Kidney (tissue), 14 donors: Measurements from ENCODE around the gene NXPH4. TPM values are rescaled to one million over a fixed set of nuclear protein-coding genes. Genes with fewer than 3 reads are reported as not detected.

Experiments
- DNase-seq, 5 donors: peaks; one replicate each; pipeline ENCODE4 v3.0.0-alpha.2; 2013 to 2020
- FAIRE-seq: peaks from 2 replicates; lab custom pipeline; 2012; peaks lifted over from hg19 to GRCh38; lab: Jason Lieb, UNC
- H3K27ac ChIP-seq, 2 donors: one replicate each; pipeline ENCODE4 v1.7.0; 2013; ENCODE audit warnings: low read depth in 2 of 2, low read length in 2 of 2, inconsistent platforms in 1 of 2
- H3K27me3 ChIP-seq: one replicate; pipeline ENCODE4 v1.7.1; 2013; ENCODE audit warnings: low read length, inconsistent platforms; ENCODE audit not compliant: control insufficient read depth, insufficient read depth
- H3K36me3 ChIP-seq, 3 donors: one replicate each; pipeline versions ENCODE4 v1.7.0 to v1.7.1; 2013; ENCODE audit warnings: low read length in 3 of 3, control low read depth in 1 of 3, inconsistent platforms in 1 of 3; ENCODE audit not compliant: insufficient read depth in 3 of 3, control insufficient read depth in 2 of 3
- H3K4me1 ChIP-seq, 3 donors: one replicate each; pipeline versions ENCODE4 v1.7.0 to v1.7.1; 2013; ENCODE audit warnings: low read length in 3 of 3, inconsistent platforms in 1 of 3, low read depth in 1 of 3; ENCODE audit not compliant: control insufficient read depth in 2 of 3, insufficient read depth in 2 of 3
- H3K4me3 ChIP-seq, 3 donors: one replicate each; pipeline versions ENCODE4 v1.7.0 to v1.8.1; 2013; ENCODE audit warnings: low read length in 3 of 3, control low read depth in 1 of 3, inconsistent platforms in 1 of 3
- H3K9ac ChIP-seq, 3 donors: one replicate each; pipeline versions ENCODE4 v1.7.0 to v1.7.1; 2013; ENCODE audit warnings: low read length in 3 of 3, control low read depth in 1 of 3, inconsistent platforms in 1 of 3
- H3K9me3 ChIP-seq, 3 donors: one replicate each; pipeline versions ENCODE4 v1.7.0 to v1.7.1; 2013; ENCODE audit warnings: low read length in 3 of 3, control low read depth in 1 of 3, inconsistent platforms in 1 of 3; ENCODE audit not compliant: control insufficient read depth in 2 of 3, insufficient read depth in 1 of 3
- intact Hi-C: fragments of 100-400 bp; cut with DNase I; formaldehyde crosslinking; loops from one replicate; pipeline ENCODE4 v1.11.1; 2022
- microRNA-seq: library from miRNA; unstranded; fragments of <30 nt; microRNA quantifications from one replicate; pipeline ENCODE4 v1.2.0, GENCODE V29; 2020
- polyA plus RNA-seq: library from polyadenylated mRNA; stranded (reverse); fragments of 350-450 nt; fragmentation: Illumina TruSeq; extraction: RNeasy Lipid Tissue Mini Kit (QIAGEN cat#74804); gene quantifications from one replicate; pipeline ENCODE4 v1.2.3, GENCODE V29; 2014; ENCODE audit warnings: low read depth, low replicate concordance; ENCODE audit not compliant: insufficient read depth
- total RNA-seq: library from RNA; stranded (reverse); fragmentation: NEBNext Ultra II Directional; extraction: Animal tissue kit (Norgen Biotek cat#: 25700); gene quantifications from one replicate; pipeline ENCODE4 v1.2.1, GENCODE V29; 2021
- TF ChIP-seq, protein P1 (sequence below): IDR thresholded peaks from 3 replicates; pipeline ENCODE4 v1.5.1; 2012; ENCODE audit warnings: mild to moderate bottlenecking, moderate library complexity, borderline replicate concordance; ENCODE audit not compliant: insufficient read depth; ENCODE audit errors: extremely low read depth
- donor health status: control.
- donor health status: control.
- donor health status: control.
- donor health status: control.
- donor health status: control.
- donor health status: DM: yes; HTN: yes; CAD: no.
- donor health status: Normal renal cell carcinoma (clear cell type).

NXPH4 gene
- total and polyA plus RNA-seq, 2 donors from 2014 or later: 0.16 to 0.71 TPM

DNA sequence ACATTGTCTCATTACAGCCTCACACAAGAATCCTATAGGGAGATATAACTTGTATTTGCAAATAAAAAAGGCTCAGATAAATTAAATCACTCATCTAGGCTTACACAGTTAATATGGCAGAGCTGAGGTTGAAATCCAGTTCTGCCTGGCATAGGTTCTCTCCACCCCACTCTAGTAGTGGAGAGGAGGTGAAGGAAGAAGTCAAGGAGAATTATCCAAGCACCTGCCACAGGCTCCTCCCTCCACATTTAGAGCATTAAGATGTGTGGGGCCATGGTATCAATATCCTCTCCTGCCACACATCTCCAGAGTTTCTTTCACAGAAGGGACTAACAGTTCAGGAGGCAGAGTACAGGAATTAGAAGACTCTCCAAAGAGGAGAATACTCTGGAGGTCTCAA is 56.9 kb downstream of the NXPH4 start:
- TF ChIP-seq, protein P1, sequence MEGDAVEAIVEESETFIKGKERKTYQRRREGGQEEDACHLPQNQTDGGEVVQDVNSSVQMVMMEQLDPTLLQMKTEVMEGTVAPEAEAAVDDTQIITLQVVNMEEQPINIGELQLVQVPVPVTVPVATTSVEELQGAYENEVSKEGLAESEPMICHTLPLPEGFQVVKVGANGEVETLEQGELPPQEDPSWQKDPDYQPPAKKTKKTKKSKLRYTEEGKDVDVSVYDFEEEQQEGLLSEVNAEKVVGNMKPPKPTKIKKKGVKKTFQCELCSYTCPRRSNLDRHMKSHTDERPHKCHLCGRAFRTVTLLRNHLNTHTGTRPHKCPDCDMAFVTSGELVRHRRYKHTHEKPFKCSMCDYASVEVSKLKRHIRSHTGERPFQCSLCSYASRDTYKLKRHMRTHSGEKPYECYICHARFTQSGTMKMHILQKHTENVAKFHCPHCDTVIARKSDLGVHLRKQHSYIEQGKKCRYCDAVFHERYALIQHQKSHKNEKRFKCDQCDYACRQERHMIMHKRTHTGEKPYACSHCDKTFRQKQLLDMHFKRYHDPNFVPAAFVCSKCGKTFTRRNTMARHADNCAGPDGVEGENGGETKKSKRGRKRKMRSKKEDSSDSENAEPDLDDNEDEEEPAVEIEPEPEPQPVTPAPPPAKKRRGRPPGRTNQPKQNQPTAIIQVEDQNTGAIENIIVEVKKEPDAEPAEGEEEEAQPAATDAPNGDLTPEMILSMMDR: no peak
- FAIRE-seq: no peak
- H3K36me3 ChIP-seq: peaks cover 9 to 33% (median 29%) of the 10 kb centered on the region in 3 donors
- intact Hi-C loops: no loop called here
- H3K27me3 ChIP-seq: no peaks in the 10 kb centered on the region
- no peak overlapping the region for H3K4me3 ChIP-seq
- H3K4me1 ChIP-seq: no peaks in the 10 kb centered on the region
- no peaks in the 10 kb centered on the region for H3K9me3 ChIP-seq
- H3K9ac ChIP-seq: no peak overlapping the region
- DNase-seq: no peak
- H3K27ac ChIP-seq: no peak overlapping the region

Small RNAs within 50 kb of the gene (microRNA-seq; reads per million reads assigned to microRNA genes)
- gene MIR1228: not detected

Other genes with a start within 250 kb of the NXPH4 start
- 6.6 TPM for gene ZBTB39, start 210.2 kb upstream of the NXPH4 start, total RNA-seq
- gene ZBTB39, start 210.2 kb upstream of the NXPH4 start, polyA plus RNA-seq: 1.4 TPM
- gene TAC3, start 200.3 kb upstream of the NXPH4 start, total RNA-seq: not detected
- not detected for gene TAC3, start 200.3 kb upstream of the NXPH4 start, polyA plus RNA-seq
- gene MYO1A, start 166.7 kb upstream of the NXPH4 start, total RNA-seq: 0.25 TPM
- 0.77 TPM for gene MYO1A, start 166.7 kb upstream of the NXPH4 start, polyA plus RNA-seq
- 10.3 TPM for gene NEMP1, start 138.0 kb upstream of the NXPH4 start, total RNA-seq
- gene NEMP1, start 138.0 kb upstream of the NXPH4 start, polyA plus RNA-seq: 2.1 TPM
- 28.0 TPM for gene NAB2, start 127.7 kb upstream of the NXPH4 start, total RNA-seq
- gene NAB2, start 127.7 kb upstream of the NXPH4 start, polyA plus RNA-seq: 13.9 TPM
- 232 TPM for gene STAT6, start 105.4 kb upstream of the NXPH4 start, total RNA-seq
- 74.8 TPM for gene STAT6, start 105.4 kb upstream of the NXPH4 start, polyA plus RNA-seq
- 121 TPM for gene LRP1, start 88.3 kb upstream of the NXPH4 start, total RNA-seq
- gene LRP1, start 88.3 kb upstream of the NXPH4 start, polyA plus RNA-seq: 18.7 TPM
- not detected for gene LRP1-AS, start 69.2 kb upstream of the NXPH4 start, total RNA-seq
- not detected for gene LRP1-AS, start 69.2 kb upstream of the NXPH4 start, polyA plus RNA-seq
- gene SHMT2, start 12.9 kb downstream of the NXPH4 start, total RNA-seq: 70.1 TPM
- 49.3 TPM for gene SHMT2, start 12.9 kb downstream of the NXPH4 start, polyA plus RNA-seq
- gene STAC3, start 34.4 kb downstream of the NXPH4 start, total RNA-seq: 3.1 TPM
- 1.5 TPM for gene STAC3, start 34.4 kb downstream of the NXPH4 start, polyA plus RNA-seq
- 67.3 TPM for gene R3HDM2, start 214.2 kb downstream of the NXPH4 start, total RNA-seq
- 16.5 TPM for gene R3HDM2, start 214.2 kb downstream of the NXPH4 start, polyA plus RNA-seq
- not detected for gene INHBC, start 218.0 kb downstream of the NXPH4 start, total RNA-seq
- gene INHBC, start 218.0 kb downstream of the NXPH4 start, polyA plus RNA-seq: not detected
- 0.19 TPM for gene INHBE, start 238.5 kb downstream of the NXPH4 start, total RNA-seq
- gene INHBE, start 238.5 kb downstream of the NXPH4 start, polyA plus RNA-seq: 0.30 TPM
- 2.8 TPM for gene GLI1, start 243.0 kb downstream of the NXPH4 start, total RNA-seq
- 1.4 TPM for gene GLI1, start 243.0 kb downstream of the NXPH4 start, polyA plus RNA-seq